ENCODE measurements around the gene SMIM33. TPM values are rescaled to one million over a fixed set of nuclear protein-coding genes. Genes with fewer than 3 reads are reported as not detected.

Gene SMIM33
- not detected in 5 replicates for total RNA-seq (2022; extraction: Qiagen RNA extraction; ENCODE audit: low read depth)

DNA sequence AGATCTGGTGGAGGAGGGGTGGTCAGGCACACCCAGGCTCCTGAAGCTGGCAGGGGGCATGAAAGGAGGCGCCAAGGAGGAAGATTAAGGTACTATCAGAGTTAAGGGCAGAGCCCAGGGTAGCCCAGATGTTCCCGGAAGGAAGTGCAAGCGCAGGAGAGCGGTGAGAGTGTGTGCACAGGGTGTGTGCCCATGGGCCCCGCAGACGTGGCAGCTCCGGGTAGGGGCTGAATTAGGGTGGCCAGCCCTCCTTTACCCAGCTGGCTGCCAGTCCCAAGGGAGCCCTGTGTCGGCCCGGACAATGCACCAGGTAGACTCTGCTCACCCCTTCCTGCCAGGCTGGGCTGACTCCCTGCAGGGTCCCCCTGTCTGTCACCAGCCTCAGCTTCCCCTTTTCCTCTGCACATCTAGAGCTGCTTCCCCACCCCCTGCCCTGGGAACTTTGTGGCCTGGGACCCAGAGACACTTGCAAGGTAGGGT, at the start of gene SMIM33:
Gene SMIM33, plus strand, starts transcription at position 184 of the 480 bp plus-strand sequence. Its CDS starts 118 bp downstream, at position 302.

DNA sequence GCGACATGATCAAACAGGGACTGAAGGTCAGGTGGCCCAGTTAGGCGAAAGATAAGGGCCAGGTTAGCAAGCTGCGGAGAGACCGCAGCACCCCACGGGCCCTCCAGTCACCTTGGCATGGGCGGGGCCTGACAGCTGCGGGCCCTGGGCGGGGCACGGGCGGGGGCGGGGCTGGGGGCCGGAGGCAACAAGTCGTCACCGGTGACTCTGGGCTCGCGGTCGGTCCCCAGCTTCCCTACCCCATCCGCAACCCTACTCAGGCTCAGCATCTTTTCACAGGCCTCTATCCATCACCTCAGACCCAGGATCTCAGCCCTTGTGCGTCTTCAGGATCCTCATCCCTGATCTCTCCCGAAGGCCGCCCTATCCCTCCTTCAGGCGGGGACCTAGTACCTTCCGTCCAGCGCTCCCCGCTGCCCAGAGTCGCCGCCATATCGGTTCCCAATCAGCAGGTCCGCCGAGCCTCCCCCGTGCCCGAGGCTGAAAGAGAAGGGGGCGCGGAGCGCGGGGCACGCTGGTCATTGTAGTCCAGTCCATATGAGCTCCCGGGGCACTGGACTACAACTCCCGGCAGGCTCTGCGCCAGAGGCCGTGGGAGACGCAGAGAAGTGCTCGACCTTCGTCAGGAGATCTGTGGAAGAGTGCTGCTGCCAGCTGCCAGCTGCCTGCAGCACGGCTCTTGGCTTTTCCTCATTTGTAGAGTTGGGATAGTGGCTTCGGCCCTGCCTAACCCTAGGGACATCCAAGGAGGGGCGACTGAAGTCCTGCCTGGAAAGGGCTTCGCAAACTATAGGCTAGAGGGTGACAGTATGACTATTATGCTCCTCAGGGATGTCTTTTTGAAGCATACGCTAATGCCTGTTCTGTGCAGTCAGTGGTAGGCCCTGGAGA, 31.5 kb upstream of the SMIM33 start, which contains the start of gene DNAJC18:
Gene DNAJC18, minus strand, starts transcription at position 513 of the 891 bp plus-strand sequence. Its CDS starts 80 bp downstream, at position 433.

DNA sequence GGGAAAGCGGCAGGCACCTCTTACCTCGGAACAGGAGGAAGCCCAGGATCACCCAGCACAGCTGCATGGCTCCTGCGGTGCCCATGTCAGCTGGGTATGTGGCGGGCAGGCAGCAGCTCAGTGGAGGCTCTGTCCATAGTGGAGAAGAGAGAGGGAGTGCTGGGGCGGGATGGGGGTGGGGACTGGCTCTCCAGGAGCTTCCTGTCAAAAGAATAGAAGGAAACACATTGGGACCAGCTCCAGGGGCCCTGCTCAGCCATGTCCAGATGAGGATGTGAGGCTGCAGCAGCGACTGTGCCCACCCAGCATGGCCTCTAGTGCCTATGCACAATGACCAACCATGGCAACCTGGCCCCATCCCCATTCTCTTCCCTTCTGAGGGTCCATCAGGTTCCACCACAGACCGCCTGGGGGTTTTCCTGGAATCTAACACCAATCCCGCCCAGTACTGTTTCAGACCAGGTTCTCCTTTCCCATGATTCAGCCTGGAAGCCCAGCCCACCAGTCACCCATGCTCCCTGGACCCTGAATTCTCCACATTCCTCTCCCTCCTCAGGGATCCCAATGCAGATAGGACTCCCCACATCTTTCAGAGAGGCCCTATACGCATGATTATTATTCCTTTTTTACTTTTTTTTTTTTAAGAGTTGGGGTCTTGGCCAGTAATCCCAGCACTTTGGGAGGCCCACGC, 8.1 kb upstream of the SMIM33 start, which contains the start of gene ECSCR:
Gene ECSCR, minus strand, starts transcription at position 158 of the 691 bp plus-strand sequence. Its CDS starts 73 bp downstream, at position 85.

DNA sequence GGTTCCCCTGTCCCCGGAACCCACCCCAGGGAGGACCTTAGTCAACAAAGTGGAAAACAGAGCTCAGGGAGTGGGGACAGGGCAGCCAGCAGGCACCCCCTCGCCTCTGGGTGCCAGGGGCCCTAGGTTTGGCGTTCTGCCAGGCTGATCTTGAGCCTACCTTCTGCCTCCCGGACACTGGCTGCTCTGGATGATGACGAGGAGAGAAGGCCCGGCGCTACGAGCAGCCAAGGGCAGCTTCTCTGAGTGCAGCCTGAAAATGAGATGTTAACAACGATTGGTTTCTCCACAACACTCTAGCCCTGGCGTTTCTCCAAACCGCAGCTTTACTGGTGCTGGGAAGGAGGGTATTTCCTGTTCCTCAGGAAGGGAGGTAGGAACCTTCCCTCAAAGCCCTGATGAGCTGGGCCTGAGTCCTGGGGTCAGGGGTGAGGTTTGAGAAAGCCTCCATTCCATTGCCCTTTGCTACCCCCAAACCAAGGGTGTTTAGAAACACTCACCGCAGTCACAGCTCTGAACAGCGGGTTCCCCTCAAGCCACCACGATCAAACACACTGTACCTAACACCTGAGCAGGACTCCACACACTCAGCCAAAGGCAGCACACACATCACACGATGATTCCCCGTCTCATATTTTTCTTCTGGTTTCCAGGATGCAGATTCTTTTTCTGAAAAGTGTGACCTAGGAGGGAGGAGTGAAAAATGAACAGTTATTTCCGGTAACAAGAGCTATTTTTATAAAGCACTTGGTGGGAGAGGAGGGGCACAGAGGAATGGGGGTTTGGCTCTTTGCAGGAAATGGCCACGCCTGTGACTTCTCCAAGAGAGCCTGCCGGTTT, 11.5 kb downstream of the SMIM33 start, which contains the start of gene STING1:
Gene STING1, minus strand, starts transcription at position 709 of the 840 bp plus-strand sequence. CDS start 1,054 bp downstream, outside the sequence.

Other genes starting within 250 kb of the SMIM33 start
- gene MATR3, start 177.3 kb upstream of the SMIM33 start, total RNA-seq (2022; extraction: Qiagen RNA extraction; ENCODE audit: low read depth): 102 to 202 TPM (median 189 TPM) in 5 replicates
- gene PAIP2, start 129.2 kb upstream of the SMIM33 start, total RNA-seq (2022; extraction: Qiagen RNA extraction; ENCODE audit: low read depth): 84.0 to 112 TPM (median 91.8 TPM) in 5 replicates
- 0.87 to 1.6 TPM (median 1.3 TPM) in 5 replicates for gene SLC23A1, start 87.7 kb upstream of the SMIM33 start, total RNA-seq (2022; extraction: Qiagen RNA extraction; ENCODE audit: low read depth)
- not detected in 5 replicates for gene MZB1, start 81.1 kb upstream of the SMIM33 start, total RNA-seq (2022; extraction: Qiagen RNA extraction; ENCODE audit: low read depth)
- 0.19 to 0.34 TPM (median 0.27 TPM) in 5 replicates for gene PROB1, start 75.9 kb upstream of the SMIM33 start, total RNA-seq (2022; extraction: Qiagen RNA extraction; ENCODE audit: low read depth)
- 4.1 to 6.0 TPM (median 5.0 TPM) in 5 replicates for gene SPATA24, start 66.9 kb upstream of the SMIM33 start, total RNA-seq (2022; extraction: Qiagen RNA extraction; ENCODE audit: low read depth)
- 7.3 to 9.7 TPM (median 7.8 TPM) in 5 replicates for gene DNAJC18, start 31.5 kb upstream of the SMIM33 start, total RNA-seq (2022; extraction: Qiagen RNA extraction; ENCODE audit: low read depth)
- not detected in 5 replicates for gene ECSCR, start 8.3 kb upstream of the SMIM33 start, total RNA-seq (2022; extraction: Qiagen RNA extraction; ENCODE audit: low read depth)
- gene STING1, start 11.8 kb downstream of the SMIM33 start, total RNA-seq (2022; extraction: Qiagen RNA extraction; ENCODE audit: low read depth): 0.85 to 1.4 TPM (median 0.98 TPM) in 5 replicates
- gene UBE2D2, start 90.3 kb downstream of the SMIM33 start, total RNA-seq (2022; extraction: Qiagen RNA extraction; ENCODE audit: low read depth): 108 to 160 TPM (median 157 TPM) in 5 replicates
- gene CXXC5, start 177.3 kb downstream of the SMIM33 start, total RNA-seq (2022; extraction: Qiagen RNA extraction; ENCODE audit: low read depth): 17.1 to 24.9 TPM (median 21.3 TPM) in 5 replicates